Endodermal cell (in vitro differentiated cells): ENCODE data around the gene BCAM. TPM values are rescaled to one million over a fixed set of nuclear protein-coding genes. Genes with fewer than 3 reads are reported as not detected.
"Not testable (repeated sequence)": the region's sequence is repeated elsewhere in the genome, so short reads cannot be mapped to it uniquely, and the experiment has no call there.

Experiments used
- DNase-seq: peaks from one replicate; pipeline ENCODE4 v3.0.0-alpha.2; 2017
- H3K27ac ChIP-seq: 2 replicates; pipeline ENCODE4 v1.5.1; 2013; ENCODE audit warnings: mild to moderate bottlenecking, low read depth, low read length, moderate library complexity
- H3K27me3 ChIP-seq: 2 replicates; pipeline ENCODE4 v1.6.1; 2013; ENCODE audit warnings: mild to moderate bottlenecking, low read length, moderate library complexity; ENCODE audit not compliant: insufficient read depth, control insufficient read depth, poor library complexity, severe bottlenecking
- H3K36me3 ChIP-seq: 2 replicates; pipeline ENCODE4 v1.7.0; 2013; ENCODE audit warnings: mild to moderate bottlenecking, low read length, moderate library complexity; ENCODE audit not compliant: control insufficient read depth, insufficient read depth
- H3K4me1 ChIP-seq: one replicate; pipeline ENCODE4 v1.7.0; 2013; ENCODE audit warnings: low read length; ENCODE audit not compliant: control insufficient read depth, insufficient read depth
- H3K4me3 ChIP-seq: 2 replicates; pipeline ENCODE4 v1.5.1; 2013; ENCODE audit warnings: mild to moderate bottlenecking, low read length, moderate library complexity
- H3K9ac ChIP-seq: 2 replicates; pipeline ENCODE4 v1.6.1; 2013; ENCODE audit warnings: mild to moderate bottlenecking, low read length, moderate library complexity; ENCODE audit not compliant: poor library complexity, severe bottlenecking; ENCODE audit errors: extremely low read depth
- H3K9me3 ChIP-seq: 2 replicates; pipeline ENCODE4 v1.6.1; 2013; ENCODE audit warnings: mild to moderate bottlenecking, low read length, moderate library complexity; ENCODE audit not compliant: control insufficient read depth
- H3K27ac Mint-ChIP-seq: 2 replicates; pipeline ENCODE4 v1.8.0; 2020; ENCODE audit warnings: mixed read lengths
- H3K27me3 Mint-ChIP-seq: 2 replicates; pipeline ENCODE4 v1.8.0; 2021; ENCODE audit warnings: mild to moderate bottlenecking, mixed read lengths; ENCODE audit not compliant: insufficient read depth
- H3K36me3 Mint-ChIP-seq: 2 replicates; pipeline ENCODE4 v1.8.0; 2020; ENCODE audit warnings: low read depth, mixed read lengths
- H3K4me1 Mint-ChIP-seq: 2 replicates; pipeline ENCODE4 v1.8.0; 2020; ENCODE audit warnings: mixed read lengths
- H3K4me3 Mint-ChIP-seq: 2 replicates; pipeline ENCODE4 v1.8.0; 2020; ENCODE audit warnings: mild to moderate bottlenecking, moderate library complexity, mixed read lengths
- H3K9me3 Mint-ChIP-seq: 2 replicates; pipeline ENCODE4 v1.8.0; 2020; ENCODE audit warnings: mild to moderate bottlenecking, mixed read lengths
- WGBS, 2 experiments: methylation state at CpG; one replicate each; pipeline versions ENCODE4 v1.1.5 to v1.1.7; 2013; ENCODE audit warnings: missing lambda C conversion rate in 2 of 2, mixed read lengths in 1 of 2; ENCODE audit not compliant: insufficient coverage in 1 of 2, insufficient read length in 1 of 2; 5-methylcytosine and 5-hydroxymethylcytosine counted together
- total RNA-seq, 2 donors: library from RNA; stranded (reverse); fragmentation: NEBNext Ultra II Directional in 1 of 2; extraction: Animal tissue kit (Norgen Biotek cat#: 25700) in 1 of 2; gene quantifications; 2 replicates in 1 of 2; 3 replicates in 1 of 2; pipeline ENCODE4 v1.2.1, GENCODE V29; 2021
- TF ChIP-seq, protein P1 (sequence below): fragments of 200-600 bp; sonication (generic); conservative IDR thresholded peaks from 2 replicates; pipeline ENCODE4 v1.5.0; 2021; ENCODE audit warnings: antibody characterized with exemption, mild to moderate bottlenecking

BCAM gene
- total RNA-seq, 2 donors from 2014 or later, result 62.9 to 64.0 TPM

DNA sequence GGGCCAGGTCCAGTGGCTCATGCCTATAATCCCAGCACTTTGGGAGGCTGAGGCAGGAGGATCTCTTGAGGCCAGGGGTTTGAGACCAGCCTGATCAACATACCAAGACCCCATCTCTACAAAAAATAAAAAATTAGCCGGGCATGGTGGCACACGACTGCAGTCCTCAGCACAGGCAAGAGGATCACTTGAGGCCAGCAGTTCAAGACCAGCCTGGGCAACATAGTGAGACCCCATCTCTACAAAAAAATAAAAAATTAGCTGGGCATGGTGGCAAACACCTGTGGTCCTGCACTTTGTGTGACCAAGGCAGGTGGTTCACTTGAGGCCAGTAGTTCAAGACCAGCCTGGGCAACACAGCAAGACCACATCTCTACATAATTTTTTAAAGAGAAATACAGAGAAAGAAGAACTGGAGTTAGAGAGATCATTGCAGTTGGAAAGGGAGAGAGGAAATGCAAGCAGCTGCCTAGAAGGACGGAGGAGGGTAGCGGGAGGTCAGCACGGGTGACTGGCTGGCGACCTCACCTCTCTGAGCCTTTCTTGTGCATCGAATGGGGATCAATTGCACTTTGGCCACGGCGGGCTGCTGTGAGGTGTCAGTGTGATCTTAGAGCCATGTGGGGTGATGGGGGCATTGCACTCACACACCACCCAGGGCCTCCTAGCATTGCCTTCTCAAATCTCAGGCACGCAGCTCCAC, 13.9 kb downstream of the BCAM start:
- Mint-ChIP-seq H3K4me1 (peaks cover 1% of the 10 kb centered on the region), H3K27me3 (peaks cover 42% of the 10 kb centered on the region), H3K27ac (no peak overlapping the region), H3K36me3 (peaks cover 7% of the 10 kb centered on the region), H3K9me3 (no peaks in the 10 kb centered on the region), H3K4me3 (no peak overlapping the region)
- H3K9me3 ChIP-seq, result no peaks in the 10 kb centered on the region
- H3K4me3 ChIP-seq, result no peak overlapping the region
- 81 to 84% methylated on average over 5 to 10 of the region's 10 CpGs for WGBS, 2 experiments
- no peak for DNase-seq
- peaks cover 10% of the 10 kb centered on the region for H3K27me3 ChIP-seq
- H3K27ac ChIP-seq, result no peak overlapping the region
- no peaks in the 10 kb centered on the region for H3K36me3 ChIP-seq
- no peaks in the 10 kb centered on the region for H3K4me1 ChIP-seq
- H3K9ac ChIP-seq, result no peak overlapping the region
- TF ChIP-seq, protein P1, sequence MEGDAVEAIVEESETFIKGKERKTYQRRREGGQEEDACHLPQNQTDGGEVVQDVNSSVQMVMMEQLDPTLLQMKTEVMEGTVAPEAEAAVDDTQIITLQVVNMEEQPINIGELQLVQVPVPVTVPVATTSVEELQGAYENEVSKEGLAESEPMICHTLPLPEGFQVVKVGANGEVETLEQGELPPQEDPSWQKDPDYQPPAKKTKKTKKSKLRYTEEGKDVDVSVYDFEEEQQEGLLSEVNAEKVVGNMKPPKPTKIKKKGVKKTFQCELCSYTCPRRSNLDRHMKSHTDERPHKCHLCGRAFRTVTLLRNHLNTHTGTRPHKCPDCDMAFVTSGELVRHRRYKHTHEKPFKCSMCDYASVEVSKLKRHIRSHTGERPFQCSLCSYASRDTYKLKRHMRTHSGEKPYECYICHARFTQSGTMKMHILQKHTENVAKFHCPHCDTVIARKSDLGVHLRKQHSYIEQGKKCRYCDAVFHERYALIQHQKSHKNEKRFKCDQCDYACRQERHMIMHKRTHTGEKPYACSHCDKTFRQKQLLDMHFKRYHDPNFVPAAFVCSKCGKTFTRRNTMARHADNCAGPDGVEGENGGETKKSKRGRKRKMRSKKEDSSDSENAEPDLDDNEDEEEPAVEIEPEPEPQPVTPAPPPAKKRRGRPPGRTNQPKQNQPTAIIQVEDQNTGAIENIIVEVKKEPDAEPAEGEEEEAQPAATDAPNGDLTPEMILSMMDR, result no peak

DNA sequence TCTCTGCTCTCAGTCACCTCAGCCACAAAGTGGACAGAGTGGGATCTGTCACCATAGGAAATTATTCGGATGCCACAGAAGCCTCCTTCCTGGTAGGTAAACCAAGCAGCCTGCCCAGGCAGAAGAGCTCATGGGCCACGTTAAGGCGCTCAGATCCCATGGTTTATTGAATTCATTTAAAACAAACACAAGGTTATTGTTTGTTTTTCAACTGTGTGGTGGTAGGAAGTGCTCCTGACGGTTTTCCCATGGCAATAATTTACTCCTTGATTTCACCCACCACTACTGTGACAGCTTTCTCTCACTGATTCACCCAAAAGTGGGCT, 14.4 kb downstream of the BCAM start:
- TF ChIP-seq, protein P1, result no peak
- peaks cover 6% of the 10 kb centered on the region for H3K36me3 Mint-ChIP-seq
- Histone ChIP-seq H3K4me1 (no peaks in the 10 kb centered on the region), H3K36me3 (no peaks in the 10 kb centered on the region), H3K9ac (no peak overlapping the region), H3K27ac (no peak overlapping the region), H3K4me3 (no peak overlapping the region), H3K27me3 (peaks cover 10% of the 10 kb centered on the region), H3K9me3 (no peaks in the 10 kb centered on the region)
- H3K4me1 Mint-ChIP-seq, result no peaks in the 10 kb centered on the region
- no peaks in the 10 kb centered on the region for H3K9me3 Mint-ChIP-seq
- no peak for DNase-seq
- no peak overlapping the region for H3K4me3 Mint-ChIP-seq
- H3K27ac Mint-ChIP-seq, result no peak overlapping the region
- WGBS, 2 experiments, result 52 to 67% methylated on average over 3 of the region's 4 CpGs
- H3K27me3 Mint-ChIP-seq, result peaks cover 42% of the 10 kb centered on the region

DNA sequence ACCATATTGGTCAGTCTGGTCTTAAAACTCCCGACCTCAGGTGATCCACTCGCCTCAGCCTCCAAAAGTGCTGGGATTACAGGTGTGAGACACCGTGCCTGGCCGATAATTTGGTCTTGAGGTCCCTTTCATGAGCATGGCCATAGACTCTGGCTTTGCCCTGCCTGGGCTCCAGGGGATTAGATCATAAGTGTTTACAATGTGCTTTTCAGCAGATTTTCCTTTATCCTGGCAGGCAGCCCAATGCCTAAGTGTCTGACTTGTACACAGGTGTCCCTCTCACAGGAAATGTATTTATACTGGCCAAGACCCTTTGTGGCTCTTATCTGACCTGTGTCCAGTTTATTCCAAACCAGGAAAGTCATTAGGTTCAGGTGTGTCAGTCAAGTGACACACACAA, 15.9 kb downstream of the BCAM start:
- Histone ChIP-seq H3K36me3 (no peaks in the 10 kb centered on the region), H3K27ac (no peak overlapping the region), H3K27me3 (peaks cover 10% of the 10 kb centered on the region), H3K9ac (no peak overlapping the region), H3K9me3 (no peaks in the 10 kb centered on the region), H3K4me1 (no peaks in the 10 kb centered on the region), H3K4me3 (no peak overlapping the region)
- DNase-seq, result no peak
- peaks cover 1% of the 10 kb centered on the region for H3K36me3 Mint-ChIP-seq
- peaks cover 46% of the 10 kb centered on the region for H3K27me3 Mint-ChIP-seq
- TF ChIP-seq, protein P1, result no peak
- H3K27ac Mint-ChIP-seq, result no peak overlapping the region
- 83 to 100% methylated on average over 4 of the region's 4 CpGs for WGBS, 2 experiments
- H3K9me3 Mint-ChIP-seq, result no peaks in the 10 kb centered on the region
- H3K4me1 Mint-ChIP-seq, result no peaks in the 10 kb centered on the region
- no peak overlapping the region for H3K4me3 Mint-ChIP-seq

DNA sequence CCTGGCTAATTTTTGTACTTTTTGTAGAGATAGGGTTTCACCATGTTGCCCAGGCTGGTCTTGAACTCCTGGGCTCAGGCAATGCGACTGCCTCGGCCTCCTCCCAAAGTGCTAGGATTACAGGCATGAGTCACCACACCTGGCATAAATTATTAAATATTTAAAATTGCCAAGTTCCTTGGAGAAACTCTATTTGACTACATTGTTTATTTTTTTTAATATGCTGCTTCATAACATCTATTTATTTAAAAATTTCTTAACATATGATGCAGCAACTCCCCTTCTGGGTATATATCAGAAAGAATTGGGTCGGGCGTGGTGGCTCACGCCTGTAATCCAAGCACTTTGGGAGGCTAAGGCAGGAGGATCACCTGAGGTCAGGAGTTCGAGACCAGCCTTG, 24.0 kb downstream of the BCAM start:
- H3K9me3 ChIP-seq, H3K9ac ChIP-seq, H3K4me1 Mint-ChIP-seq, H3K27ac Mint-ChIP-seq, H3K36me3 ChIP-seq, DNase-seq, H3K27me3 ChIP-seq, H3K27ac ChIP-seq, H3K4me3 ChIP-seq, H3K4me1 ChIP-seq, H3K36me3 Mint-ChIP-seq, H3K4me3 Mint-ChIP-seq, H3K9me3 Mint-ChIP-seq: not testable (repeated sequence)
- peaks cover 44% of the 10 kb centered on the region for H3K27me3 Mint-ChIP-seq
- WGBS, 2 experiments, result 88 to 93% methylated on average over 5 to 6 of the region's 6 CpGs

DNA sequence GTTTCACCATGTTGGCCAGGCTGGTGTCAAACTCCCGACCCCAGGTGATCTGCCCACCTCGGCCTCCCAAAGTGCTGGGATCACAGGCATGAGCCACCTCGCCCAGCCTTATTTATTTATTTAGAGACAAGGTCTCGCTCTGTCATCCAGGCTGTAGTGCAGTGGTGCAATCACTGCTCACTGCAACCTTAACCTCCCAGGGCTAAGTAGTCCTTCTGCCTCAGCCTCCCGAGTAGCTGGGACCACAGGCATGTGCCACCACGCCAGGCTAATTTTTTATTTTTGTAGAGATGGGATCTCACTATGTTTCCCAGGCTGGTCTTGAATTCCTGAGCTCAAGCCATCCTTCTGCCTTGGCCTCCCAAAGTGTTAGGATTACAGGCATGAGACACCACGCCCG, 25.5 kb downstream of the BCAM start:
- not testable (repeated sequence) for H3K27ac ChIP-seq, H3K27me3 ChIP-seq, H3K4me1 Mint-ChIP-seq, H3K4me3 Mint-ChIP-seq, H3K4me1 ChIP-seq, H3K9me3 ChIP-seq, H3K36me3 Mint-ChIP-seq, H3K36me3 ChIP-seq, H3K4me3 ChIP-seq, DNase-seq, H3K27ac Mint-ChIP-seq, H3K9ac ChIP-seq, H3K9me3 Mint-ChIP-seq
- peaks cover 42% of the 10 kb centered on the region for H3K27me3 Mint-ChIP-seq
- 83 to 92% methylated on average over 6 of the region's 8 CpGs for WGBS, 2 experiments
